ENCODE data around the gene CRISP1.
"Not testable (repeated sequence)": the region's sequence is repeated elsewhere in the genome, so short reads cannot be mapped to it uniquely, and the experiment has no call there.

The CRISP1 gene

DNA sequence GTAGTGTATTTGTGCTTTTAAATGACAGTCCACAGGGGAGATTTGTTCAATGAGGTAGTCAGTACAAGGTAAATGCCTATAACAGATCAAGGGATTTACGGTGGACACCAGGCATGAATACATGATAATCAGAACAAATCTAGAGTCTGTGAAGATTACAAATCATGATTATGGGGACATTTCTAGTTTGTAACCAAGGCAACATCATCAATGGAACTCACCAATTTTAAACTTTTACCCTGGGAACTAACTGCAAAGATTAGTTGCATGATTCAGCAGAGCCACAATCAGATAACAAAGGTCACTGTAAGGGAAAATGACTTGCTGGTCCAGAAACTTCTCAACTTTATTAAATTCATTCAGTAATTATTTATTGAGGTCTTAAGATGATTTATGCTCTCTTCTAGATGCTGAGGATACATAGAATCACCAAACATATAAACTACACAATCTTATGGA is at the start of gene CRISP1:
TSS of gene CRISP1 (minus strand) at position 51 of the 459 bp plus-strand sequence. CDS start 9,135 bp downstream, outside the sequence.
- no peak for DNase-seq

DNA sequence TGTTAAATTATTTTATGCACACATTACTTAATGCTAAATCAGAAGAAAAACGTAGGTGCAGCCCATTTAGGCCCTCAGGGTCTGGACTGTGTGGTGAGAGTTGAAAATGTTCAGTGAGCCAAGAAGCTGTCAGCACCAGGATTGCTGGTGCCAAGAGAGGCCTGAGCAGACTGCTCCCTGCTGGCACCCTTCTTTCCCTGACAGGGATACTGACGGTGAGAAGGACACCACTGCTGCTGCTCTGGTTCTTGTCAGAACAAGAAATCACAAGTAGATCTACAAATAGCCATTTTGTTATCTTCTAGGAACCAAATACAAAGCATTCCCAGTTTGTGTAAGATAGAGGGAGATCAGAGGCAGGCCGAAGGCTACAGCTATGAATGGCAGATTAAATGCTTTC is 48.7 kb upstream of the CRISP1 start:
- DNase-seq, result no peak

- DNase-seq, result no peak
Observed at GRCh38 chr6:49913636-49914375, 47.5 kb upstream of the CRISP1 start.

- no peak for DNase-seq
Observed at GRCh38 chr6:49912196-49912595, 45.9 kb upstream of the CRISP1 start.

DNA sequence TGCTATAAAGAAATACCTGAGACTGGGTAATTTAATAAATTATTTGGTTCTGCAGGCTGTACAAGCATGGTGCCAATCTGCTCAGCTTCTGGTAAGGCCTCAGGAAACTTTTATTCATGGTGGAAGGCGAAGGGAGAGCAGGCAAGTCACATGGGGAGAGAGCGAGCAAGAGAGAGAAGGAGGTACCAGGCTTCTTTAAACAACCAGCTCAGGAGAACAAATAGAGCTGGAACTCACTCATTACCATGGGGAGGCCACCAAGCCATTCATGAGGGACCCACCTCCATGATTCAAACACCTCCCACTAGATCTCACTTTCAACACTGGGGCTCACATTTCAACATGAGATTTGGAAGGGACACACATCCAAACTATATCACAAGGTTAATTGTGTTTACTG is 44.9 kb upstream of the CRISP1 start:
- DNase-seq, result no peak

- DNase-seq, result no peak
Observed at GRCh38 chr6:49909563-49909962, 43.2 kb upstream of the CRISP1 start.

DNA sequence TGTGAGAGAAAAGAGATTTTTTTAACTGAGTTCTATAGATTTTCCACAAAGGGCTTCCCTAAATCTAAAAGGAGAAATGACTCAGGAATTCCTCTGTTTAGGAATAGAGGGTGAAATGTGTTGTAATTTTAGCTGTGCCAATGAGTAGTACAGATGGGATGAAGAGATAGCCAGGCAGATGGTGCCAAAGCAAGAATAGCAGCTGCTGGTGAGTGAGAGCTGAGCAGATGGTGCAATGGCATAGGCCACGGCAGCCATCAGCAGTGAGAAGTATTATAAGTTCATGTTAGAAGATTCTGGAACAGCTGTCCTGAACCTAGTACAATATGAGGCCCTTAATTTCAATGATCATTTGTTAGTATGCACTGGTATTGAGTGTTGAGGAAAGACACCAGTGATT is 40.2 kb upstream of the CRISP1 start:
- DNase-seq, result no peak

- no peak for DNase-seq
Observed at GRCh38 chr6:49905296-49905695, 39.0 kb upstream of the CRISP1 start.

DNA sequence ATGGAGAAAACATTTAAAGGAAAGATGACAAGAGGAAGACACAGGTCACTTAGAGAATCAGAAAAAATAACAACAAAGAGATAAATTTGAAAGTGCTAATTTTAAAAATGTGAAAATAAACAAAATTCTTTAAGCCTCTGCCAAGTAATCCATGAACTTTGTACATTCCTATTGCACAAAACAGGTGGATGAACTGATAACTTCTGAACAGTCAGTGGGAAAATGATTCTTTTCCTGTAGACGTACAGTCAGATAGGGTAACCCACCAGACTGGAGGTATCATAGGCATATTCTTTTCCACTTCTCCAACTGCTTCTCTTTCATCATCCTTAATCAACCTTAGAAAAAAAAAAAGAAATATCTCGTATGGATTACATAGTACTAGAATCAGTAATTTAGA is 36.5 kb upstream of the CRISP1 start:
- DNase-seq, result no peak

DNA sequence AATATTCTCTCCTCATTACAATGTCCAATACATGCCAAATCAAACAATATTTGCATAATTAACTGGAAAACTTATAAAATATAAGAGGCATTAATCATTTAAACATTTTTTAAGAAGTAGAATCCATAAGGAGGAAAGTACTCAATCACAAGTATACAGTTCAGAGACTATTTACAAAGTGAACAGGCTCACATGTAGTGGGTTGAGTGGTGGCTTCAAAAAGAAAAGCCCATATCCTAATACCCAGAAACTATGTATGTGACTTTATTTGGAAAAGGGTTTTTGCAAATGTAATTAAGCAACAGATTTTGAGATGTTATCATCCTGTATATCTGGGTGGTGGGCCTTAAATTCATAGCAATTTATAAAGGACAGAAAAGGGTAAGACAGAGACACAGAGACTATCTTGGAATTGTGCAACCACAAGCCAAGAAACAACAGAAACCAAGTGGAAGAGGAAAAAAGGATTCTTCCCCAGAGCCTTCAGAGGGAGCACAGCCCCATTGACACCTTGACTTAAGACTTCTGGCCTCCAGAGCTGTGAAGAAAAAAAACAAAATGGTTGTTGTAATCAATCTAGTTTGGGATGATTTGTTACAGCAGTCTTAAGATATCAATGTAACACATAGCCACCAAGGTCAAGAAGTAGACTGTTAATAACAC is 32.7 kb upstream of the CRISP1 start:
- no peak for DNase-seq

DNA sequence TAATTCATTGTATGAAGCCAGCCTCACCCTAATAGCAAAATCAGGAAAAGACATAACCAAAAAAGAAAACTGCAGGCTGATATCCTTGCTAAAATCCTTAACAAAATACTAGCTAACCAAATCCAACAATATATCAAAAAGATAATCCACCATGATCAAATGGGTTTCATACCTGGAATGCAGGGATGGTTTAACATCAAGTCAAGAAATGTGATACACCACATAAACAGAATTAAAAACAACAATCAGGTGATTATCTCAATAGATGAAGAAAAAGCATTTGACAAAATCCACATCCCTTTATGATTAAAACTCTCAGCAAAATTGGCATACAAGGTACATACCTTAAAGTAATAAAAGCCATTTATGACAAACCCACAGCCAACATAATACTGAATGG is 29.2 kb upstream of the CRISP1 start:
- not testable (repeated sequence) for DNase-seq

DNA sequence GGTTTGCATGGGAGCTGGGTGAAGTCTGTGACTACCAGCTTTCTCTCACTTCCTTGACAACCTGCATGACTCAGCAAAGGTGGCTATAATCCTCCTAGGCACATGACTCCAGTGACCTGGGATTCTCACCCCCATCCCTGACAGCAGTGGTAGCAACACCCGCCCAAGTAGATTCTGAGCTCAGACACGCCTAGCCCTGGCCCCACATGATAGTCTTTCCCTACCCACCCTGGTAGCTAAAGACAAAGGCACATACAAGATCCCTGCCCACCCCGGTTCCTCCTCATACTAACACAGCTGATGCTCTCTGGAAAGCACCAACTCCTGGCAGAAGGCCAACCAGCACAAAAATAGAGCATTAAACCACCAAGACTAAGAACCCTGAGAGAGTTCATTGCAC is 25.9 kb upstream of the CRISP1 start:
- DNase-seq, result no peak

GRCh38 chr6:49890988-49891387 is 24.7 kb upstream of the CRISP1 start:
- DNase-seq, result no peak

DNA sequence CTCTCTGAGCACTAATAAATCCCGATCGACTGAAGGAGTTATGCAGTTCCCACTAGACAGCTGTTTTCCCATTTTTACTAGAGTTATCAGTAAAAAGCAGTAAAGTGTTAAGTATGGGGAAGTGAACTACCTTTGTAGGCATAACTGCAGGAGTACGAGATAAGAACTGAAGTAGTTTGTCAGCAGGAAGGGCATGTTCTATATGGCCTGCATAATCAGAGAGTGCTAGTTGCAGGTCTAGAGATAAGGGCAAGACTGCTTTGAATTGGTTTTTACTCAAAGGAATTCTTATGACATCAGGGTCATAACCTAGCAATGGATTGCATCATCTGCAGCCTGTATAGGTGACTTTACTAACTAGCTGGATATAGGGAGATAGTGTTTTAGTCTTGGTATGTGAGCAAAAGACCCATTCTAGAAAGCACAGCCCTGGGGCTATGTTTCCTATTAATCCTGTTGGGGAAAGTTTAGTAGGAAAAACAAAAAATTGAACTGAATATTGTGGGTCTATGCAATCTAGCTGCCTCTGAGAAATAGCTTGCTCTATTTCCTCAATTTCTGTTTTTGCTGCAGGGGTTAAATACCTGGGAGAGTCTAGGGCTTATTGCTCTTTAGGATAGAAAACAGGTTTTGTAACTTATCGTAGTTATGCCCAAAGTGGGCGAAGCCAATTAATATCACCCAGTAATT is 22.6 kb upstream of the CRISP1 start:
- DNase-seq, result no peak

- no peak for DNase-seq
Observed at GRCh38 chr6:49868951-49869529, 2.7 kb upstream of the CRISP1 start.

DNA sequence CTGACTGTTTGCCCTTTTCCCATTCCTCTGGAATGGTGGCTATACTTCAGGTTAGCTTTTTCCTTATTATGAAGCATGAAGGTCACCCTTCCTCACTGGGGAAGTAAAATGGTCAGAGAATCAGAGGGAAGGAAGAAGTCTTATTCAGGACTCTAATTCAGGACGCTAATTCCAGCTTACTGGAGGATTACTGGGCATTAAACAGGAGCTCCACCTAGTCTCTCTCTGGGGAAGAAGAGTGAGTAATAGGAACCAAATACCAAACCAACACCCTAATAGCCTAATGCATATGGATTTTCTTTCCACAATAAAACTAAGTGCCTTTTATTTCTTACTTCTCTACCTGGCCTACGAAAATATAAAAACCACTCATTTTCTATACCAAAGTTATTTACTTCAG is 10.1 kb downstream of the CRISP1 start:
- DNase-seq, result no peak

- no peak for DNase-seq
Observed at GRCh38 chr6:49855221-49855620, 11.1 kb downstream of the CRISP1 start.

- no peak for DNase-seq
Observed at GRCh38 chr6:49852975-49853374, 13.4 kb downstream of the CRISP1 start.

GRCh38 chr6:49849213-49849907 is 17.0 kb downstream of the CRISP1 start:
- DNase-seq, result no peak

DNA sequence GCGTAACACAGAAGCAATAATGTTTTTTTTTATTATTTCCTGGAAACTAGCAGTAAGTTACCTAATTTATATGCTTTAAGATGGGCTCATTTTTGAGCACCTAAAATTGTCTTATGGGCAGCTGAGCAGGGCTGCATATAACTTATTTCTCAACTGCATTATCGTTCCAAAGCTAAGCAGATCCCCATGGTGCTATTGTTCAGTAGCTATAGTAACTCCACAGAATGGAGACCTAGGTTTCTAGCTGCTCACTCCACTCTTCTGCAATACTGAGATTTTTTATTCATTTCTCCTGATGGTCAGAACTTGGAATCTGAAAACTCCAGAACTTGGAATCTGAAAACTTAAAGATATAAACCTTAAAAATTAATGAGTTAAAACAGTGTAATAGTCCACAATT is 18.7 kb downstream of the CRISP1 start:
- DNase-seq, result no peak

DNA sequence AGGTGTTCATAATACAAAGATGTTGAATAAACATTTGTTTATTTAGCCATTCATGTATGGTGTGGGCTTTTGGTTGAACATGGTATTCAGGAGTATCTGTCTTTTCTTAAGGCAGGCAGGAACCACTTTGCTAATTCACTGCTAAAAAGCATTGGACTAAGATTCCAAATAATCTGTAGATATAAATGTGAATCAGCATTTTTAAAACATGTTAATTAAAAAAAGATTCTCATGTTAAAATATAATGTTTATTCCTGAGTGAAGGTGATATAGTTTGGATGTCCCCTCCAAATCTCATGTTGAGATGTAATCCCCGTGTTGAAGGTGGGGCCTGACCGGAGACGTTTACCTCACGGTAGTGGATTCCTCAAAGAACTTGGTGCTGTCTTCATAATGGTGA is 19.3 kb downstream of the CRISP1 start:
- DNase-seq, result no peak

GRCh38 chr6:49841424-49841823 is 24.9 kb downstream of the CRISP1 start:
- no peak for DNase-seq

DNA sequence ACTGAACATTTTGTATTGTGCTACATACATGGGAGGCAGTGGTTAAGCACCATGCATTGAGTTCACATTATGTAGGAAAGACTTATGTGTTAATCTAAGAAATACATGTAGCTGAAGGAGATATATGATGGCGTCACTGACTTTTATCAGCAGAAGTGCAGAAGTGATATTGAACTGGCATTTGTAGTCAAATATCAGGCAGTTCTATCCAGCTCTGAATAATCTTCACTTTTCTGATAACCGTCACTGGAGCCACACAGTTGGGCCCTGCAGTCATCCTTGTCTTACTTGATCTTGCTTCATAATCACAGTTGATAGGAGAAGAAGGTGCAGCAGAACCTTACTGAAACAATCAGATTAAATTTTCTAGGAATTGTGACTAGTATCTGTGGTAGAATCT is 26.4 kb downstream of the CRISP1 start:
- DNase-seq, result no peak

Data from stimulated activated CD4-positive, alpha-beta T cell treated with anti-CD3 and anti-CD28 coated beads, Interleukin-12 subunit alpha, Interleukin-12 subunit beta, amount 100 ng/mL, for 4 hours (primary cell).